Measurements from ENCODE around the gene RNU5B-1. TPM values are rescaled to one million over a fixed set of nuclear protein-coding genes. Genes with fewer than 3 reads are reported as not detected.

The RNU5B-1 gene
- total RNA-seq, 4 donors from 2014 or later = not detected

GRCh38 chr15:65339920-65340319 is 35.4 kb downstream of the RNU5B-1 start:
- DNase-seq = no peak
- TF ChIP-seq POLR2A (IDR thresholded peaks at IDR 0.05) (no peak), CTCF (IDR thresholded peaks at IDR 0.05) (no peak)
- Histone ChIP-seq H3K27ac (no peak overlapping the region), H3K4me1 (no peaks in the 10 kb centered on the region), H3K36me3 (no peaks in the 10 kb centered on the region), H3K27me3 (peaks cover 0 to 40% (median 1%) of the 10 kb centered on the region in 4 donors), H3K4me3 (no peak overlapping the region), H3K9me3 (no peaks in the 10 kb centered on the region)
- intact Hi-C loops (cut with DNase I) = no loop called here
- 38 to 50% methylated on average over 5 to 6 of the region's 7 CpGs for WGBS, 2 donors

- no peaks in the 10 kb centered on the region for H3K4me1 ChIP-seq
- DNase-seq = no peak
- 86 to 88% methylated on average over 9 of the region's 9 CpGs for WGBS, 2 donors
- H3K9me3 ChIP-seq = no peaks in the 10 kb centered on the region
- no peaks in the 10 kb centered on the region for H3K36me3 ChIP-seq
- intact Hi-C loops (cut with DNase I) = no loop called here
- H3K27ac ChIP-seq = no peak overlapping the region
- TF ChIP-seq CTCF (IDR thresholded peaks at IDR 0.05) (no peak), POLR2A (IDR thresholded peaks at IDR 0.05) (no peak)
- no peak overlapping the region for H3K4me3 ChIP-seq
- peaks cover 0 to 21% (median 1%) of the 10 kb centered on the region in 4 donors for H3K27me3 ChIP-seq
These were observed 38.0 kb downstream of the RNU5B-1 start for GRCh38 chr15:65342493-65342892.

GRCh38 chr15:65343374-65343981 is 39.0 kb downstream of the RNU5B-1 start:
- Histone ChIP-seq H3K36me3 (no peaks in the 10 kb centered on the region), H3K9me3 (no peaks in the 10 kb centered on the region), H3K27ac (no peak overlapping the region), H3K4me3 (no peak overlapping the region), H3K4me1 (no peaks in the 10 kb centered on the region), H3K27me3 (peaks cover 0 to 11% (median 1%) of the 10 kb centered on the region in 4 donors)
- intact Hi-C loops (cut with DNase I) = no loop called here
- TF ChIP-seq CTCF (IDR thresholded peaks at IDR 0.05) (no peak), POLR2A (IDR thresholded peaks at IDR 0.05) (no peak)
- no peak for DNase-seq
- 88 to 91% methylated on average over 9 to 10 of the region's 10 CpGs for WGBS, 2 donors

- H3K27ac ChIP-seq = no peak overlapping the region
- intact Hi-C loops (cut with DNase I) = no loop called here
- 73 to 80% methylated on average over 2 to 7 of the region's 8 CpGs for WGBS, 2 donors
These were observed 39.9 kb downstream of the RNU5B-1 start for GRCh38 chr15:65344214-65344913.

More at GRCh38 chr15:65344214-65344913, 39.9 kb downstream of the RNU5B-1 start:
- H3K27me3 ChIP-seq = peaks cover 0 to 7% (median 1%) of the 10 kb centered on the region in 4 donors
- no peaks in the 10 kb centered on the region for H3K4me1 ChIP-seq
- no peaks in the 10 kb centered on the region for H3K36me3 ChIP-seq
- H3K9me3 ChIP-seq = no peaks in the 10 kb centered on the region
- no peak for DNase-seq
- TF ChIP-seq CTCF (IDR thresholded peaks at IDR 0.05) = no peak
- no peak for TF ChIP-seq POLR2A (IDR thresholded peaks at IDR 0.05)
- no peak overlapping the region for H3K4me3 ChIP-seq
